Measurements from ENCODE around the gene ECHDC1. TPM values are rescaled to one million over a fixed set of nuclear protein-coding genes. Genes with fewer than 3 reads are reported as not detected.
"Not testable (repeated sequence)": the region's sequence is repeated elsewhere in the genome, so short reads cannot be mapped to it uniquely, and the experiment has no call there.

ECHDC1 gene
- total RNA-seq, result 126 TPM

GRCh38 chr6:127342946-127343808 is at the start of gene ECHDC1:
Gene ECHDC1, minus strand, starts transcription at chr6:127343609. Its CDS starts 12,581 bp downstream, at chr6:127331028.
- DNase-seq, result peak; percentile 74

GRCh38 chr6:127392301-127392700 is 48.9 kb upstream of the ECHDC1 start:
- DNase-seq, result no peak

- DNase-seq, result peak; percentile 91
Measured at GRCh38 chr6:127391094-127391953, 47.9 kb upstream of the ECHDC1 start.

GRCh38 chr6:127389706-127390105 is 46.3 kb upstream of the ECHDC1 start:
- DNase-seq, result no peak

GRCh38 chr6:127385668-127386430 is 42.4 kb upstream of the ECHDC1 start:
- peak; percentile 55 for DNase-seq

- DNase-seq, result not testable (repeated sequence)
Measured at GRCh38 chr6:127384848-127385247, 41.4 kb upstream of the ECHDC1 start.

- peak; percentile 82 for DNase-seq
Measured at GRCh38 chr6:127383988-127384387, 40.6 kb upstream of the ECHDC1 start.

- DNase-seq, result no peak
Measured at GRCh38 chr6:127382413-127382812, 39.0 kb upstream of the ECHDC1 start.

- DNase-seq, result no peak
Measured at GRCh38 chr6:127381384-127381783, 38.0 kb upstream of the ECHDC1 start.

GRCh38 chr6:127376685-127377084 is 33.3 kb upstream of the ECHDC1 start:
- no peak for DNase-seq

- DNase-seq, result no peak
Measured at GRCh38 chr6:127367023-127367375, 23.6 kb upstream of the ECHDC1 start.

- DNase-seq, result no peak
Measured at GRCh38 chr6:127366282-127367022, 23.0 kb upstream of the ECHDC1 start.

- no peak for DNase-seq
Measured at GRCh38 chr6:127365874-127366273, 22.5 kb upstream of the ECHDC1 start.

- DNase-seq, result no peak
Measured at GRCh38 chr6:127352524-127352923, 9.1 kb upstream of the ECHDC1 start.

- DNase-seq, result no peak
Measured at GRCh38 chr6:127349980-127350379, 6.6 kb upstream of the ECHDC1 start.

- DNase-seq, result no peak
Measured at GRCh38 chr6:127348028-127348661, 4.7 kb upstream of the ECHDC1 start.

- DNase-seq, result no peak
Measured at GRCh38 chr6:127347178-127347577, 3.8 kb upstream of the ECHDC1 start.

- DNase-seq, result no peak
Measured at GRCh38 chr6:127345521-127345920, 2.1 kb upstream of the ECHDC1 start.

GRCh38 chr6:127343809-127344659 is 625 bp upstream of the ECHDC1 start:
- peak; percentile 74 for DNase-seq

- DNase-seq, result peak; percentile 67
Measured at GRCh38 chr6:127342296-127342945, 988 bp downstream of the ECHDC1 start.

Measured in skin of body (tissue), 2 donors.